Measurements from ENCODE around the gene ANAPC4. TPM values are rescaled to one million over a fixed set of nuclear protein-coding genes. Genes with fewer than 3 reads are reported as not detected.
"Not testable (repeated sequence)": the region's sequence is repeated elsewhere in the genome, so short reads cannot be mapped to it uniquely, and the experiment has no call there.

Gene ANAPC4
- 37.7 TPM for polyA plus RNA-seq
- long read RNA-seq, donor 1, partial matches to known transcripts: 15 of 17 reads
- long read RNA-seq, donor 1, other reads (novel, unspliced or antisense): 0 of 17 reads
- long read RNA-seq, donor 2, partial matches to known transcripts: 12 of 13 reads
- long read RNA-seq, donor 2, other reads (novel, unspliced or antisense): 0 of 13 reads
- long read RNA-seq, donor 3, partial matches to known transcripts: 17 of 21 reads
- long read RNA-seq, donor 3, other reads (novel, unspliced or antisense): 0 of 21 reads
- long read RNA-seq, donor 4: 0 reads
- long read RNA-seq, donor 5, partial matches to known transcripts: 10 of 11 reads
- long read RNA-seq, donor 5, other reads (novel, unspliced or antisense): 0 of 11 reads
- long read RNA-seq, donor 6, partial matches to known transcripts: 21 of 28 reads
- long read RNA-seq, donor 6, other reads (novel, unspliced or antisense): 0 of 28 reads
- long read RNA-seq, donor 7, partial matches to known transcripts: 10 of 10 reads
- long read RNA-seq, donor 7, other reads (novel, unspliced or antisense): 0 of 10 reads
- long read RNA-seq, donor 8, partial matches to known transcripts: 22 of 25 reads
- long read RNA-seq, donor 8, other reads (novel, unspliced or antisense): 0 of 25 reads
- long read RNA-seq, donor 9, partial matches to known transcripts: 18 of 20 reads
- long read RNA-seq, donor 9, other reads (novel, unspliced or antisense): 0 of 20 reads
- long read RNA-seq, donor 10, partial matches to known transcripts: 14 of 19 reads
- long read RNA-seq, donor 10, other reads (novel, unspliced or antisense): 0 of 19 reads
- long read RNA-seq, donor 11, partial matches to known transcripts: 8 of 10 reads
- long read RNA-seq, donor 11, other reads (novel, unspliced or antisense): 0 of 10 reads

- peak within 1 kb of the TSS; percentile 98 for H3K4me3 ChIP-seq (ENCODE audit: low read length)
- H3K27ac ChIP-seq (ENCODE audit: low read length): peak within 1 kb of the TSS; percentile 58
- H3K9me3 ChIP-seq (ENCODE audit: control insufficient read depth, low read depth, low read length): no peaks in the 10 kb centered on the region
- WGBS (ENCODE audit: insufficient coverage, low lambda C conversion rate): no CpG with 5 or more reads among the region's 74 CpGs
- peaks cover 15% of the 10 kb centered on the region for H3K4me1 ChIP-seq (ENCODE audit: control insufficient read depth, insufficient read depth, low read length)
- peak; percentile 94 to 96 for DNase-seq
- no peaks in the 10 kb centered on the region for H3K27me3 ChIP-seq (ENCODE audit: control insufficient read depth, insufficient read depth, low read length)
- H3K36me3 ChIP-seq (ENCODE audit: control insufficient read depth, insufficient read depth, low read length): peaks cover 9% of the 10 kb centered on the region
Measured at GRCh38 chr4:25376754-25377571, at the start of gene ANAPC4. TSS of gene ANAPC4 (plus strand) at chr4:25377263. CDS start at chr4:25377428, 165 bp downstream.

- not testable (repeated sequence) for DNase-seq; H3K4me1 ChIP-seq (ENCODE audit: control insufficient read depth, insufficient read depth, low read length); H3K4me3 ChIP-seq (ENCODE audit: low read length); H3K9me3 ChIP-seq (ENCODE audit: control insufficient read depth, low read depth, low read length); H3K27me3 ChIP-seq (ENCODE audit: control insufficient read depth, insufficient read depth, low read length); H3K36me3 ChIP-seq (ENCODE audit: control insufficient read depth, insufficient read depth, low read length); H3K27ac ChIP-seq (ENCODE audit: low read length)
- no CpG with 5 or more reads among the region's 3 CpGs for WGBS (ENCODE audit: insufficient coverage, low lambda C conversion rate)
Measured at GRCh38 chr4:25328463-25328862, 48.6 kb upstream of the ANAPC4 start.

GRCh38 chr4:25330335-25330734 lies 46.7 kb upstream of the ANAPC4 start:
- no CpG with 5 or more reads among the region's 1 CpG for WGBS (ENCODE audit: insufficient coverage, low lambda C conversion rate)
- Histone ChIP-seq H3K27ac (ENCODE audit: low read length) (no peak overlapping the region), H3K4me3 (ENCODE audit: low read length) (no peak overlapping the region)

GRCh38 chr4:25330905-25331808 lies 45.9 kb upstream of the ANAPC4 start:
- H3K27me3 ChIP-seq (ENCODE audit: control insufficient read depth, insufficient read depth, low read length): no peaks in the 10 kb centered on the region
- no peaks in the 10 kb centered on the region for H3K9me3 ChIP-seq (ENCODE audit: control insufficient read depth, low read depth, low read length)
- peaks cover 13% of the 10 kb centered on the region for H3K36me3 ChIP-seq (ENCODE audit: control insufficient read depth, insufficient read depth, low read length)
- no peaks in the 10 kb centered on the region for H3K4me1 ChIP-seq (ENCODE audit: control insufficient read depth, insufficient read depth, low read length)
- peak in 1 of 2 donors; percentile 20 for DNase-seq
- 93% methylated on average over 5 of the region's 12 CpGs for WGBS (ENCODE audit: insufficient coverage, low lambda C conversion rate)
- no peak overlapping the region for H3K4me3 ChIP-seq (ENCODE audit: low read length)
- H3K27ac ChIP-seq (ENCODE audit: low read length): no peak overlapping the region

More at GRCh38 chr4:25330335-25330734, 46.7 kb upstream of the ANAPC4 start:
- no peaks in the 10 kb centered on the region for H3K9me3 ChIP-seq (ENCODE audit: control insufficient read depth, low read depth, low read length)
- H3K27me3 ChIP-seq (ENCODE audit: control insufficient read depth, insufficient read depth, low read length): no peaks in the 10 kb centered on the region
- DNase-seq: no peak
- no peaks in the 10 kb centered on the region for H3K4me1 ChIP-seq (ENCODE audit: control insufficient read depth, insufficient read depth, low read length)
- peaks cover 13% of the 10 kb centered on the region for H3K36me3 ChIP-seq (ENCODE audit: control insufficient read depth, insufficient read depth, low read length)

GRCh38 chr4:25343671-25344070 lies 33.4 kb upstream of the ANAPC4 start:
- H3K36me3 ChIP-seq (ENCODE audit: control insufficient read depth, insufficient read depth, low read length): peaks cover 7% of the 10 kb centered on the region
- peak overlapping the region; percentile 41 for H3K27ac ChIP-seq (ENCODE audit: low read length)
- 40% methylated on average over 1 of the region's 2 CpGs for WGBS (ENCODE audit: insufficient coverage, low lambda C conversion rate)
- no peaks in the 10 kb centered on the region for H3K27me3 ChIP-seq (ENCODE audit: control insufficient read depth, insufficient read depth, low read length)
- H3K4me1 ChIP-seq (ENCODE audit: control insufficient read depth, insufficient read depth, low read length): no peaks in the 10 kb centered on the region
- H3K4me3 ChIP-seq (ENCODE audit: low read length): no peak overlapping the region
- no peaks in the 10 kb centered on the region for H3K9me3 ChIP-seq (ENCODE audit: control insufficient read depth, low read depth, low read length)
- DNase-seq: peak; percentile 23 to 73

- no peak for DNase-seq
- Histone ChIP-seq H3K4me1 (ENCODE audit: control insufficient read depth, insufficient read depth, low read length) (no peaks in the 10 kb centered on the region), H3K27ac (ENCODE audit: low read length) (no peak overlapping the region), H3K27me3 (ENCODE audit: control insufficient read depth, insufficient read depth, low read length) (no peaks in the 10 kb centered on the region), H3K9me3 (ENCODE audit: control insufficient read depth, low read depth, low read length) (no peaks in the 10 kb centered on the region), H3K4me3 (ENCODE audit: low read length) (no peak overlapping the region), H3K36me3 (ENCODE audit: control insufficient read depth, insufficient read depth, low read length) (peaks cover 6% of the 10 kb centered on the region)
- 100% methylated on average over 2 of the region's 5 CpGs for WGBS (ENCODE audit: insufficient coverage, low lambda C conversion rate)
Measured at GRCh38 chr4:25345744-25346143, 31.3 kb upstream of the ANAPC4 start.

- Histone ChIP-seq H3K27me3 (ENCODE audit: control insufficient read depth, insufficient read depth, low read length) (no peaks in the 10 kb centered on the region), H3K9me3 (ENCODE audit: control insufficient read depth, low read depth, low read length) (no peaks in the 10 kb centered on the region), H3K36me3 (ENCODE audit: control insufficient read depth, insufficient read depth, low read length) (peaks cover 9% of the 10 kb centered on the region), H3K4me3 (ENCODE audit: low read length) (no peak overlapping the region), H3K27ac (ENCODE audit: low read length) (no peak overlapping the region), H3K4me1 (ENCODE audit: control insufficient read depth, insufficient read depth, low read length) (no peaks in the 10 kb centered on the region)
- no peak for DNase-seq
- WGBS (ENCODE audit: insufficient coverage, low lambda C conversion rate): 96% methylated on average over 3 of the region's 3 CpGs
Measured at GRCh38 chr4:25346913-25347312, 30.1 kb upstream of the ANAPC4 start.

GRCh38 chr4:25347473-25347872 lies 29.6 kb upstream of the ANAPC4 start:
- Histone ChIP-seq H3K36me3 (ENCODE audit: control insufficient read depth, insufficient read depth, low read length) (peaks cover 11% of the 10 kb centered on the region), H3K4me3 (ENCODE audit: low read length) (no peak overlapping the region), H3K9me3 (ENCODE audit: control insufficient read depth, low read depth, low read length) (no peaks in the 10 kb centered on the region), H3K27ac (ENCODE audit: low read length) (no peak overlapping the region), H3K27me3 (ENCODE audit: control insufficient read depth, insufficient read depth, low read length) (no peaks in the 10 kb centered on the region), H3K4me1 (ENCODE audit: control insufficient read depth, insufficient read depth, low read length) (no peaks in the 10 kb centered on the region)
- WGBS (ENCODE audit: insufficient coverage, low lambda C conversion rate): 20% methylated on average over 1 of the region's 2 CpGs
- DNase-seq: no peak

- Histone ChIP-seq H3K36me3 (ENCODE audit: control insufficient read depth, insufficient read depth, low read length) (peaks cover 11% of the 10 kb centered on the region), H3K27me3 (ENCODE audit: control insufficient read depth, insufficient read depth, low read length) (no peaks in the 10 kb centered on the region), H3K9me3 (ENCODE audit: control insufficient read depth, low read depth, low read length) (no peaks in the 10 kb centered on the region), H3K27ac (ENCODE audit: low read length) (no peak overlapping the region), H3K4me3 (ENCODE audit: low read length) (no peak overlapping the region), H3K4me1 (ENCODE audit: control insufficient read depth, insufficient read depth, low read length) (no peaks in the 10 kb centered on the region)
- DNase-seq: no peak
- no CpG with 5 or more reads among the region's 2 CpGs for WGBS (ENCODE audit: insufficient coverage, low lambda C conversion rate)
Measured at GRCh38 chr4:25347971-25348370, 29.1 kb upstream of the ANAPC4 start.
